PC-9 (cell line): Measurements from ENCODE around the gene VPS50. TPM values are rescaled to one million over a fixed set of nuclear protein-coding genes. Genes with fewer than 3 reads are reported as not detected.
"Not testable (repeated sequence)": the region's sequence is repeated elsewhere in the genome, so short reads cannot be mapped to it uniquely, and the experiment has no call there.

Experiments used
- BruUV-seq: library from RNA; stranded (reverse); fragments of 400-500 nt; replicated peaks from 2 replicates; lab custom pipeline; 2021; lab: Mats Ljungman, UMichigan
- CTCF ChIA-PET: fragments of 300-600 bp; sonication (Branson Sonifier 250); formaldehyde crosslinking; loops from one replicate; lab custom pipeline; 2022; ENCODE audit warnings: antibody characterized with exemption; lab: Charles Lee
- POLR2A ChIA-PET: fragments of 300-600 bp; sonication (Branson Sonifier 250); formaldehyde crosslinking; loops from one replicate; lab custom pipeline; 2022; ENCODE audit warnings: antibody characterized with exemption; ENCODE audit not compliant: unreplicated experiment; lab: Charles Lee
- DNase-seq, 2 experiments: peaks; one replicate each; pipeline versions ENCODE4 v3.0.0 to v3.0.0-alpha.2; 2015 to 2022; ENCODE audit warnings: mixed read lengths in 1 of 2
- H2AFZ ChIP-seq: fragments of 200-600 bp; sonication (generic); 2 replicates; pipeline ENCODE4 v1.8.1; 2017; ENCODE audit warnings: antibody characterized with exemption
- H3F3A ChIP-seq: fragments of 200-600 bp; sonication (generic); 2 replicates; pipeline ENCODE4 v1.8.1; 2017; ENCODE audit warnings: antibody characterized with exemption, mild to moderate bottlenecking, low read depth; ENCODE audit not compliant: insufficient read depth
- H3K27ac ChIP-seq: fragments of 200-600 bp; sonication (generic); 2 replicates; pipeline ENCODE4 v1.6.1; 2016; ENCODE audit warnings: mixed run types
- H3K27me3 ChIP-seq: fragments of 200-600 bp; sonication (generic); 2 replicates; pipeline ENCODE4 v1.6.1; 2016; ENCODE audit warnings: low read depth, mixed run types; ENCODE audit not compliant: insufficient read depth
- H3K36me3 ChIP-seq: fragments of 200-600 bp; sonication (generic); 2 replicates; pipeline ENCODE4 v1.6.1; 2016; ENCODE audit warnings: low read depth, mixed run types
- H3K4me1 ChIP-seq: fragments of 200-600 bp; sonication (generic); replicated peaks from 2 replicates; pipeline ENCODE4 v1.6.1; 2016; ENCODE audit warnings: mixed run types; ENCODE audit not compliant: insufficient read depth
- H3K4me2 ChIP-seq: fragments of 200-600 bp; sonication (generic); 2 replicates; pipeline ENCODE4 v1.6.1; 2017; ENCODE audit warnings: mixed run types
- H3K4me3 ChIP-seq: fragments of 200-600 bp; sonication (generic); 2 replicates; pipeline ENCODE4 v1.6.1; 2016; ENCODE audit warnings: mixed run types
- H3K79me2 ChIP-seq: fragments of 200-600 bp; sonication (generic); 2 replicates; pipeline ENCODE4 v1.6.1; 2017; ENCODE audit warnings: low read depth, mixed run types
- H3K9me2 ChIP-seq: fragments of 200-600 bp; sonication (generic); 2 replicates; pipeline ENCODE4 v1.8.1; 2017; ENCODE audit warnings: mild to moderate bottlenecking; ENCODE audit not compliant: insufficient read depth
- H3K9me3 ChIP-seq: fragments of 200-600 bp; sonication (generic); 2 replicates; pipeline ENCODE4 v1.8.1; 2016; ENCODE audit warnings: low read depth; ENCODE audit not compliant: insufficient read depth
- H4K20me1 ChIP-seq: fragments of 200-600 bp; sonication (generic); 2 replicates; pipeline ENCODE4 v1.8.1; 2017; ENCODE audit not compliant: insufficient read depth
- CTCF ChIP-seq: fragments of 200-600 bp; sonication (generic); conservative IDR thresholded peaks from 2 replicates; pipeline ENCODE4 v1.6.1; 2017; ENCODE audit warnings: mixed run types, antibody characterized with exemption, mild to moderate bottlenecking, moderate library complexity
- EZH2 ChIP-seq: fragments of 200-600 bp; sonication (generic); IDR thresholded peaks from 2 replicates; pipeline ENCODE4 v1.8.0; 2017; ENCODE audit warnings: antibody characterized with exemption, low read depth
- intact Hi-C: fragments of 100-400 bp; cut with micrococcal nuclease; formaldehyde crosslinking; loops from one replicate; pipeline ENCODE4 v1.10.0; 2022; ENCODE audit not compliant: unreplicated experiment
- total RNA-seq: library from RNA; stranded (reverse); gene quantifications from 2 replicates; pipeline ENCODE4 v1.2.3, GENCODE V29; 2021

The VPS50 gene
- total RNA-seq, 1 experiment from 2014 or later, result 32.2 TPM

DNA sequence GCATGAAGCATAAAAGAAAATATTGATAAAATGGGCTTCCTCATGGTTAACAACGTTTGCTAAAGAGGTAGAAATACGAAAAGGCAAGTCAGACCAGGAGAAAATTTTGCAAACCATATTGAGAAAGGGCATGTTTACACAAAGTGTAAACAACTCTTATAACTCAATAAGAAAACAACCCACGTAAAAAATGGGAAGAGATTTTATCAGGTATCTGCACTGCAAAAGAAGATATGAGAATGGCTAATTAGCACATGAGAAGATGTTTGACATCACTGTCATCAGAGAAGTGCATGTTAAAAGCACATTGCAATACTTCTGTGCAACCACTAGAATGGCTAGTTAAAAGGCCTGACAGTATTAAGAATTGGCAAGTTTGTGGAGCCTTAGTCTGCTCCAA is 99.5 kb downstream of the VPS50 start:
- Histone ChIP-seq H3K27ac (no peak overlapping the region), H3K4me3 (no peak overlapping the region), H2AFZ (no peak overlapping the region), H3K36me3 (no peaks in the 10 kb centered on the region), H3K9me3 (no peaks in the 10 kb centered on the region), H3K9me2 (no peaks in the 10 kb centered on the region), H3K4me1 (peaks cover 7% of the 10 kb centered on the region; the same call in 1 of the 2 replicates), H3K79me2 (no peaks in the 10 kb centered on the region), H3K4me2 (no peak overlapping the region), H4K20me1 (no peaks in the 10 kb centered on the region), H3F3A (no peaks in the 10 kb centered on the region), H3K27me3 (no peaks in the 10 kb centered on the region)
- CTCF ChIA-PET, result no interaction called here
- no peak for TF ChIP-seq EZH2
- no peak for TF ChIP-seq CTCF
- POLR2A ChIA-PET, result no interaction called here
- intact Hi-C loops, result no loop called here
- BruUV-seq, result no TSS peak
- DNase-seq, result no peak

- CTCF ChIA-PET, result no interaction called here
- H3K36me3 ChIP-seq, result no peaks in the 10 kb centered on the region
These were observed 100.0 kb downstream of the VPS50 start for GRCh38 chr7:93332172-93332571.

DNA sequence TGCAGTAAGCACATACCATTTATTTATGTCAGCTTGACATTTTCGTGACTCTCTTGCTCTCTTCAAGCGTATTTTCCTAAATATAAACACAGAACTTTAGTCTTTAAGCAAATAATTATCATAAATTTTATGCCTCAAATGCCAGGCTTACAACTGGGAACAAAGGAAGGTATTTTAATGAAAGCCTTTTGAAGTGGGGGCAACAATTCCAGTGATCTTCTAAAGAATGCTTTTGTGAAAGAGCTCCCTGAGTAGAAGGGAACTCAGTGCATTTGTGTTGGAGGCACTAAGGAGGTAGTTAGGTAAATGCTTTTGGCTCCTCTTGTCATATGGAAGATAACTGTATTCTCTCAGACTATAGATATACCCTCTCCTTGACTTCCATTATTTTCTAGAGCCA is 104.9 kb downstream of the VPS50 start:
- H3K36me3 ChIP-seq, result 0 out of 2 replicates have a peak, but pooled peaks cover 6% of the 10 kb centered on the region
- ChIA-PET POLR2A (no interaction called here), CTCF (no interaction called here)
- no peaks in the 10 kb centered on the region for H3F3A ChIP-seq
- no TSS peak for BruUV-seq
- intact Hi-C loops, result no loop called here
- TF ChIP-seq CTCF, result no peak
- no peak for TF ChIP-seq EZH2
- H3K4me2 ChIP-seq, result no peak overlapping the region
- no peak overlapping the region for H3K27ac ChIP-seq
- H3K4me1 ChIP-seq, result no peaks in the 10 kb centered on the region
- H4K20me1 ChIP-seq, result no peaks in the 10 kb centered on the region
- no peak overlapping the region for H2AFZ ChIP-seq
- no peaks in the 10 kb centered on the region for H3K9me2 ChIP-seq
- H3K27me3 ChIP-seq, result no peaks in the 10 kb centered on the region
- no peak for DNase-seq
- no peaks in the 10 kb centered on the region for H3K9me3 ChIP-seq
- H3K79me2 ChIP-seq, result no peaks in the 10 kb centered on the region
- H3K4me3 ChIP-seq, result no peak overlapping the region

More at GRCh38 chr7:93332172-93332571, 100.0 kb downstream of the VPS50 start:
- Histone ChIP-seq H4K20me1 (no peaks in the 10 kb centered on the region), H3K9me3 (no peaks in the 10 kb centered on the region), H3K9me2 (no peaks in the 10 kb centered on the region), H3K4me3 (no peak overlapping the region), H2AFZ (no peak overlapping the region), H3K4me1 (peaks cover 3% of the 10 kb centered on the region; the same call in 1 of the 2 replicates), H3K27ac (no peak overlapping the region), H3K4me2 (no peak overlapping the region), H3K27me3 (no peaks in the 10 kb centered on the region), H3F3A (no peaks in the 10 kb centered on the region), H3K79me2 (no peaks in the 10 kb centered on the region)
- TF ChIP-seq EZH2 (no peak), CTCF (no peak)
- POLR2A ChIA-PET, result no interaction called here
- intact Hi-C loops, result no loop called here
- BruUV-seq, result no TSS peak
- no peak for DNase-seq

GRCh38 chr7:93342178-93342577 is 110.0 kb downstream of the VPS50 start:
- POLR2A ChIA-PET, H3K4me1 ChIP-seq, H3K9me2 ChIP-seq, intact Hi-C loops, H3K79me2 ChIP-seq, H3K27me3 ChIP-seq, H3F3A ChIP-seq, BruUV-seq, H2AFZ ChIP-seq, H3K36me3 ChIP-seq, CTCF ChIA-PET, H3K4me3 ChIP-seq, H3K9me3 ChIP-seq, H4K20me1 ChIP-seq, H3K4me2 ChIP-seq, DNase-seq, H3K27ac ChIP-seq: not testable (repeated sequence)
